ENCODE measurements around the gene P4HTM. TPM values are rescaled to one million over a fixed set of nuclear protein-coding genes. Genes with fewer than 3 reads are reported as not detected.
A peak's percentile ranks its signal among the peaks of the same experiment; 100 is the strongest.

Gene P4HTM
- total RNA-seq, 2 experiments from 2014 or later: 32.7 to 32.8 TPM

DNA sequence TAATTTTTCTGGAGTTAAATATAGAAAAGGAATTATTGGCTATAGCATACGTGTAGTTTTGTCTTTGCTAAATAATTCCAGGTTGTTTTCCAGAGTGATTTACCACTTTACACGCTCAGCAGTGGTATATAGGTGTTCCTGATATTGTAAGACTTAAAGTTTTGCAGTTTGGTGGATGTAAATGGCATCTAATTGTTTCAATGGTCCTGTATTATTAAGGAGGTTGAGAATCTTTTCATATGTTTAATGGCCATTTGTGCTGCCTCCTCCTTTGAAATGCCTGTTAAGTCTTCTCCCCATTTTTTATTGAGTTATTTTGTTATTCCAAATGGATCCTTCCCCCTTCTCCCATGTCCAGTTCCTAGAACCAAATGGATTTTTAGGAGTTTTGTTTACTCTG, 26.4 kb upstream of the P4HTM start:
- H3K4me3 Mint-ChIP-seq: no peak overlapping the region
- peaks cover 20% of the 10 kb centered on the region for H3K4me1 Mint-ChIP-seq (ENCODE audit: low read depth)
- ChIA-PET POLR2A (no interaction called here), CTCF (no interaction called here)
- no peak overlapping the region for H3K27ac Mint-ChIP-seq
- intact Hi-C loops (cut with micrococcal nuclease): no loop called here
- no peak for DNase-seq
- H3K9me3 Mint-ChIP-seq: no peaks in the 10 kb centered on the region
- H3K27me3 Mint-ChIP-seq: no peaks in the 10 kb centered on the region
- peaks cover 37% of the 10 kb centered on the region for H3K36me3 Mint-ChIP-seq

GRCh38 chr3:48966367-48966766, 23.7 kb upstream of the P4HTM start:
- H3K4me1 Mint-ChIP-seq (ENCODE audit: low read depth): peaks cover 20% of the 10 kb centered on the region
- ChIA-PET POLR2A (no interaction called here), CTCF (interaction anchor here (1.2 to 1.7 kb wide), 2 partner anchors 15 to 21 kb away, joined by 3 to 6 read pairs; no protein-coding TSS in a partner anchor)
- H3K27ac Mint-ChIP-seq: peak overlapping the region; percentile 82
- peaks cover 54% of the 10 kb centered on the region for H3K36me3 Mint-ChIP-seq
- DNase-seq: no peak
- H3K9me3 Mint-ChIP-seq: no peaks in the 10 kb centered on the region
- intact Hi-C loops (cut with micrococcal nuclease): loop anchor here (5.0 kb wide), 1 partner anchor 39 kb away; no protein-coding TSS in a partner anchor
- no peaks in the 10 kb centered on the region for H3K27me3 Mint-ChIP-seq
- H3K4me3 Mint-ChIP-seq: no peak overlapping the region

DNA sequence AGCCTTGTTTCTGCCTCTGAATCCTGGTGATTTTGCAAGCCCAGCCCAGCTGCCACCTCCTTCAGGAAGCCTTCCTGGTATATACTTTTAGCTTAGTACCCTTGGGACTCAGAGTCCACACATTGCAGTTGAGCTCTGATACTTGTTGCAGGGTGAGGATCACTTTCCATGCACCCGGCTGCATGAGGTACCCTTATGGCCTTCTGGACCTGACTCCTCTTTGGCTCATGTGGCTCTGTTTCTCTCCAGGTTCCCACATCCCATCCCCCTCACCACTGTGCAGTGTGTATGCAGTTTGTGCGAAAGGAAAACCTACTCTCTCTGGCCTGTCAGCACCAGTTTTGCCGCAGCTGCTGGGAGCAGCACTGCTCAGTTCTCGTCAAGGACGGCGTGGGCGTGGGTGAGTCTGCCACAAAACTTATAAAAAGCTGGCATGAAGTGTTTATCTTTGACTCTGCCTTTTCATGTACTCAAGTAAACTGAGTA, 23.1 kb upstream of the P4HTM start:
- H3K27me3 Mint-ChIP-seq: no peaks in the 10 kb centered on the region
- H3K4me1 Mint-ChIP-seq (ENCODE audit: low read depth): peaks cover 20% of the 10 kb centered on the region
- no peaks in the 10 kb centered on the region for H3K9me3 Mint-ChIP-seq
- peaks cover 58% of the 10 kb centered on the region for H3K36me3 Mint-ChIP-seq
- no peak overlapping the region for H3K4me3 Mint-ChIP-seq
- DNase-seq: peak; percentile 83
- peak overlapping the region; percentile 82 for H3K27ac Mint-ChIP-seq
- CTCF ChIA-PET: interaction anchor here (1.2 to 1.7 kb wide), 2 partner anchors 15 to 21 kb away, joined by 3 to 6 read pairs; no protein-coding TSS in a partner anchor
- intact Hi-C loops (cut with micrococcal nuclease): loop anchor here (5.0 kb wide), 1 partner anchor 40 kb away; no protein-coding TSS in a partner anchor
- POLR2A ChIA-PET: interaction anchor here (0.6 kb wide), 1 partner anchor 40 kb away, joined by 4 read pairs; the partner anchor contains the start of gene WDR6

GRCh38 chr3:48970586-48970985, 19.5 kb upstream of the P4HTM start:
- ChIA-PET POLR2A (no interaction called here), CTCF (interaction anchor here (1.7 kb wide), 1 partner anchor 17 kb away, joined by 5 read pairs; no protein-coding TSS in a partner anchor)
- H3K9me3 Mint-ChIP-seq: no peaks in the 10 kb centered on the region
- peaks cover 63% of the 10 kb centered on the region for H3K36me3 Mint-ChIP-seq
- no peak overlapping the region for H3K27ac Mint-ChIP-seq
- no peak overlapping the region for H3K4me3 Mint-ChIP-seq
- H3K4me1 Mint-ChIP-seq (ENCODE audit: low read depth): peaks cover 17% of the 10 kb centered on the region
- DNase-seq: no peak
- H3K27me3 Mint-ChIP-seq: no peaks in the 10 kb centered on the region
- intact Hi-C loops (cut with micrococcal nuclease): no loop called here

GRCh38 chr3:48974076-48974864, 15.8 kb upstream of the P4HTM start:
- intact Hi-C loops (cut with micrococcal nuclease): no loop called here
- ChIA-PET POLR2A (interaction anchor here (1.1 kb wide), 1 partner anchor 55 kb away, joined by 3 read pairs; no protein-coding TSS in a partner anchor), CTCF (interaction anchor here (2.6 kb wide), 1 partner anchor 14 kb away, joined by 18 read pairs; no protein-coding TSS in a partner anchor)
- no peak for DNase-seq
- Mint-ChIP-seq H3K9me3 (no peaks in the 10 kb centered on the region), H3K27me3 (no peaks in the 10 kb centered on the region), H3K36me3 (peaks cover 55% of the 10 kb centered on the region), H3K27ac (peak overlapping the region; percentile 38), H3K4me3 (no peak overlapping the region), H3K4me1 (ENCODE audit: low read depth) (no peaks in the 10 kb centered on the region)

- Mint-ChIP-seq H3K9me3 (no peaks in the 10 kb centered on the region), H3K36me3 (peaks cover 46% of the 10 kb centered on the region), H3K27ac (no peak overlapping the region), H3K4me1 (ENCODE audit: low read depth) (peaks cover 2% of the 10 kb centered on the region), H3K27me3 (no peaks in the 10 kb centered on the region), H3K4me3 (no peak overlapping the region)
- intact Hi-C loops (cut with micrococcal nuclease): no loop called here
- ChIA-PET CTCF (no interaction called here), POLR2A (no interaction called here)
- no peak for DNase-seq
Observed at GRCh38 chr3:48979451-48979850, 10.6 kb upstream of the P4HTM start.

- Mint-ChIP-seq H3K4me3 (no peak overlapping the region), H3K36me3 (peaks cover 44% of the 10 kb centered on the region), H3K4me1 (ENCODE audit: low read depth) (peaks cover 3% of the 10 kb centered on the region), H3K9me3 (no peaks in the 10 kb centered on the region), H3K27ac (no peak overlapping the region), H3K27me3 (no peaks in the 10 kb centered on the region)
- intact Hi-C loops (cut with micrococcal nuclease): no loop called here
- POLR2A ChIA-PET: no interaction called here
- CTCF ChIA-PET: no interaction called here
- no peak for DNase-seq
Observed at GRCh38 chr3:48980295-48980694, 9.7 kb upstream of the P4HTM start.

- no peaks in the 10 kb centered on the region for H3K27me3 Mint-ChIP-seq
- no peak overlapping the region for H3K4me3 Mint-ChIP-seq
- no peaks in the 10 kb centered on the region for H3K9me3 Mint-ChIP-seq
- intact Hi-C loops (cut with micrococcal nuclease): no loop called here
- peaks cover 43% of the 10 kb centered on the region for H3K36me3 Mint-ChIP-seq
- peaks cover 5% of the 10 kb centered on the region for H3K4me1 Mint-ChIP-seq (ENCODE audit: low read depth)
- no peak for DNase-seq
- ChIA-PET CTCF (no interaction called here), POLR2A (no interaction called here)
- no peak overlapping the region for H3K27ac Mint-ChIP-seq
Observed at GRCh38 chr3:48982016-48982415, 8.0 kb upstream of the P4HTM start.

GRCh38 chr3:48982686-48983085, 7.4 kb upstream of the P4HTM start:
- ChIA-PET POLR2A (no interaction called here), CTCF (no interaction called here)
- Mint-ChIP-seq H3K4me1 (ENCODE audit: low read depth) (peaks cover 5% of the 10 kb centered on the region), H3K27me3 (no peaks in the 10 kb centered on the region), H3K36me3 (peaks cover 41% of the 10 kb centered on the region), H3K9me3 (no peaks in the 10 kb centered on the region), H3K27ac (no peak overlapping the region), H3K4me3 (no peak overlapping the region)
- DNase-seq: no peak
- intact Hi-C loops (cut with micrococcal nuclease): no loop called here

GRCh38 chr3:48983096-48983495, 6.9 kb upstream of the P4HTM start:
- ChIA-PET POLR2A (no interaction called here), CTCF (no interaction called here)
- Mint-ChIP-seq H3K4me1 (ENCODE audit: low read depth) (peaks cover 8% of the 10 kb centered on the region), H3K36me3 (peaks cover 37% of the 10 kb centered on the region), H3K9me3 (no peaks in the 10 kb centered on the region), H3K27ac (peak overlapping the region; percentile 10), H3K27me3 (no peaks in the 10 kb centered on the region), H3K4me3 (no peak overlapping the region)
- intact Hi-C loops (cut with micrococcal nuclease): no loop called here
- no peak for DNase-seq

DNA sequence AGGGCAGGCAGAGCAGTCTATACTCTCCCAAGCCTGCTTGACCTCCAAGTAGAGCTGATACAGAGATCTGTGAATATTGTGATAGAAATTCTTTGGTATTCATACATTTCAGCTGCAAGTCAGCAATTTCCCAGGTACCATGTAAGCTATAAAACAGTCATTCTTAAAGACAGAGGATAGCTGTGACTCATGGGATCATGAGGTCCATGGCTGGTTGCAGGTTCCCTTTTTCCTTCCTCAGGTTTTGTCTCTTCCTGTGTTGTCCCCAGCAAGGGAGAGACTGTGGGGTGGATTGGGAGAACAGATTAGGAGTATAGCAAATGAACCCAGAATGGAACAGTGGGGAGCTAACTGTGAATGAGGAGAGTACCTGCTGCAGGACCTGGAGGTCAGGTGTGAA, 5.4 kb upstream of the P4HTM start:
- Mint-ChIP-seq H3K4me3 (no peak overlapping the region), H3K27me3 (no peaks in the 10 kb centered on the region), H3K27ac (peak overlapping the region; percentile 14), H3K4me1 (ENCODE audit: low read depth) (peaks cover 21% of the 10 kb centered on the region), H3K36me3 (peaks cover 30% of the 10 kb centered on the region), H3K9me3 (no peaks in the 10 kb centered on the region)
- CTCF ChIA-PET: interaction anchor here (1.2 to 1.4 kb wide), 2 partner anchors 37 to 45 kb away, joined by 3 to 4 read pairs; partner anchors contain the start of genes IMPDH2 and NDUFAF3
- intact Hi-C loops (cut with micrococcal nuclease): no loop called here
- POLR2A ChIA-PET: no interaction called here
- no peak for DNase-seq

DNA sequence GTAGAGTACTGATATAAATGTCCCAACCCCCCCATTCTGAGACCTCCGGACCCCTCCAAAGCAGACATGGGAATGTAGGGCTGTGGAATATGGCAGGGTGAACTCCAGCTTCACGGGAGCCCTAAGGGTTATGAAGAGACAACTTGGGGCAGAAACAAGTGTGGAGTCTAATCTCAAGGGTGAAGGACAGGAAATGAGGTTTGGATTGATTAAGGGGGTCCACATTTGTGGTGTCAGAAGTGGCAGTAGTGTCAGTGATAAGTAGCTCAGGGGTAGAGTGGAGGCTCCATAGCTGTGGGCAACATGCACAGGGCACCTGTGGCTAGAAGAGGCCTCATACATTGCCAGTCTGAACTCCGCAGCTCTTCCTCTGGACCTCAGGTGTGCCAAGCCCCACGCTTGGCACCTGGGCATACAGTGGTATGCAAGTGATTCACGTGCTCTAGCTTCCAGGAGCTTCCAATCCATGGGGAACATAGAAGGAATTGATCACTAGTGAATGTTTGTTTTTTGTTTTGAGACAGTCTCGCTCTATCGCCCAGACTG, 4.1 kb upstream of the P4HTM start:
- no peak for DNase-seq
- H3K27me3 Mint-ChIP-seq: no peaks in the 10 kb centered on the region
- no peak overlapping the region for H3K4me3 Mint-ChIP-seq
- peak overlapping the region; percentile 5 for H3K27ac Mint-ChIP-seq
- peaks cover 21% of the 10 kb centered on the region for H3K4me1 Mint-ChIP-seq (ENCODE audit: low read depth)
- intact Hi-C loops (cut with micrococcal nuclease): no loop called here
- H3K9me3 Mint-ChIP-seq: no peaks in the 10 kb centered on the region
- CTCF ChIA-PET: interaction anchor here (0.8 to 6.5 kb wide), 5 partner anchors 22 to 550 kb away, joined by 3 to 88 read pairs (median 32); partner anchors contain the start of genes NDUFAF3 and WDR6
- peaks cover 29% of the 10 kb centered on the region for H3K36me3 Mint-ChIP-seq
- POLR2A ChIA-PET: no interaction called here
